8988T (cell line): ENCODE measurements around the gene WDR48.
"Not testable (repeated sequence)": the region's sequence is repeated elsewhere in the genome, so short reads cannot be mapped to it uniquely, and the experiment has no call there.

Source experiments
- DNase-seq: peaks from one replicate; pipeline ENCODE4 v3.0.0; 2011

WDR48 gene

GRCh38 chr3:39051649-39052561, at the start of gene WDR48, which contains the start of gene SCN11A:
TSS of gene WDR48 (plus strand) at chr3:39052016. CDS start at chr3:39052026, 10 bp downstream.
TSS of gene SCN11A (minus strand) at chr3:39051944. CDS start at chr3:38950362, 101,582 bp downstream.
- DNase-seq, result peak; percentile 90

GRCh38 chr3:39005295-39005694, 46.5 kb upstream of the WDR48 start:
- DNase-seq, result no peak

- no peak for DNase-seq
Measured at GRCh38 chr3:39011191-39011736, 40.6 kb upstream of the WDR48 start.

- no peak for DNase-seq
Measured at GRCh38 chr3:39013289-39013688, 38.5 kb upstream of the WDR48 start.

- DNase-seq, result no peak
Measured at GRCh38 chr3:39013921-39014509, 37.8 kb upstream of the WDR48 start.

GRCh38 chr3:39015418-39015817, 36.4 kb upstream of the WDR48 start:
- no peak for DNase-seq

GRCh38 chr3:39019299-39019698, 32.5 kb upstream of the WDR48 start:
- DNase-seq, result no peak

- DNase-seq, result no peak
Measured at GRCh38 chr3:39021029-39021428, 30.8 kb upstream of the WDR48 start.

- DNase-seq, result no peak
Measured at GRCh38 chr3:39021465-39022285, 30.1 kb upstream of the WDR48 start.

- no peak for DNase-seq
Measured at GRCh38 chr3:39022286-39022630, 29.6 kb upstream of the WDR48 start.

GRCh38 chr3:39024497-39024896, 27.3 kb upstream of the WDR48 start:
- DNase-seq, result no peak

GRCh38 chr3:39025222-39025970, 26.4 kb upstream of the WDR48 start:
- DNase-seq, result no peak

- DNase-seq, result no peak
Measured at GRCh38 chr3:39028546-39028945, 23.3 kb upstream of the WDR48 start.

GRCh38 chr3:39029556-39029955, 22.3 kb upstream of the WDR48 start:
- no peak for DNase-seq

GRCh38 chr3:39038165-39038564, 13.7 kb upstream of the WDR48 start:
- DNase-seq, result no peak

- DNase-seq, result no peak
Measured at GRCh38 chr3:39050029-39050428, 1.8 kb upstream of the WDR48 start.

GRCh38 chr3:39052583-39052982, 767 bp downstream of the WDR48 start:
- DNase-seq, result no peak

GRCh38 chr3:39053696-39054095, 1.9 kb downstream of the WDR48 start:
- no peak for DNase-seq

GRCh38 chr3:39056151-39056550, 4.3 kb downstream of the WDR48 start:
- no peak for DNase-seq

- not testable (repeated sequence) for DNase-seq
Measured at GRCh38 chr3:39061228-39061627, 9.4 kb downstream of the WDR48 start.

GRCh38 chr3:39062180-39062579, 10.4 kb downstream of the WDR48 start:
- DNase-seq, result no peak

GRCh38 chr3:39063143-39063542, 11.3 kb downstream of the WDR48 start:
- no peak for DNase-seq
